Endothelial cell of umbilical vein (primary cell): ENCODE data around the gene ERBB2. TPM values are rescaled to one million over a fixed set of nuclear protein-coding genes. Genes with fewer than 3 reads are reported as not detected.

Source experiments
- BruUV-seq: library from RNA; stranded (reverse); fragments of 400-500 nt; replicated peaks from 2 replicates; lab custom pipeline; 2021; lab: Mats Ljungman, UMichigan
- CTCF ChIA-PET: fragments of 300-600, 350-600 bp; sonication (Branson Sonifier 250); formaldehyde crosslinking; loops from one replicate; lab custom pipeline; 2021; ENCODE audit warnings: antibody characterized with exemption, inconsistent platforms; lab: Charles Lee
- POLR2A ChIA-PET: fragments of 300-600, 350-600 bp; sonication (Branson Sonifier 250); formaldehyde crosslinking; loops from one replicate; lab custom pipeline; 2021; ENCODE audit warnings: antibody characterized with exemption, inconsistent platforms; lab: Charles Lee
- DNase-seq: peaks from one replicate; pipeline ENCODE4 v3.0.0-alpha.2; 2011; ENCODE audit warnings: low read depth, low spot score
- FAIRE-seq: peaks from 2 replicates; lab custom pipeline; 2011; peaks lifted over from hg19 to GRCh38; lab: Jason Lieb, UNC
- H2AFZ ChIP-seq: 2 replicates; pipeline ENCODE4 v1.6.0; 2012; ENCODE audit warnings: low read depth, low read length, control low read depth, inconsistent platforms
- H3K27ac ChIP-seq: 2 replicates; pipeline ENCODE4 v1.5.1; 2011; ENCODE audit warnings: low read depth, mild to moderate bottlenecking, control low read depth, low read length, moderate library complexity; ENCODE audit not compliant: insufficient read depth
- H3K27me3 ChIP-seq, 2 experiments: 2 replicates each; pipeline versions ENCODE4 v1.6.0 to v1.6.1; 2011; ENCODE audit warnings: low read length in 2 of 2, mixed read lengths in 1 of 2; ENCODE audit not compliant: control insufficient read depth in 2 of 2, insufficient read depth in 2 of 2
- H3K36me3 ChIP-seq, 2 experiments: 2 replicates in 1 of 2; 3 replicates in 1 of 2; pipeline ENCODE4 v1.5.1; 2011; ENCODE audit warnings: low read length in 2 of 2, mild to moderate bottlenecking in 1 of 2, moderate library complexity in 1 of 2; ENCODE audit not compliant: control insufficient read depth in 2 of 2, insufficient read depth in 2 of 2; ENCODE audit errors: extremely low read depth in 1 of 2
- H3K4me1 ChIP-seq: 3 replicates; pipeline ENCODE4 v1.5.1; 2011; ENCODE audit warnings: mild to moderate bottlenecking, low read length; ENCODE audit not compliant: control insufficient read depth, insufficient read depth; ENCODE audit errors: extremely low read depth
- H3K4me2 ChIP-seq: 2 replicates; pipeline ENCODE4 v1.6.1; 2011; ENCODE audit warnings: low read length, control low read depth, mixed read lengths; ENCODE audit not compliant: insufficient read depth
- H3K4me3 ChIP-seq, 3 experiments: fragments of 200-600 bp in 1 of 3; sonication (generic), shearing (Covaris generic) in 1 of 3; replicated peaks in 1 of 3; 2 replicates each; pipeline ENCODE4 v1.5.1; 2011 to 2016; ENCODE audit warnings: control low read depth in 3 of 3, low read length in 3 of 3, mild to moderate bottlenecking in 2 of 3, inconsistent platforms in 1 of 3, low read depth in 1 of 3, moderate library complexity in 1 of 3; ENCODE audit not compliant: insufficient read depth in 1 of 3
- H3K79me2 ChIP-seq: 2 replicates; pipeline ENCODE4 v1.6.0; 2012; ENCODE audit warnings: low read length, inconsistent platforms; ENCODE audit not compliant: control insufficient read depth, insufficient read depth
- H3K9ac ChIP-seq: replicated peaks from 2 replicates; pipeline ENCODE3; 2011; ENCODE audit warnings: low read length, control low read depth; ENCODE audit not compliant: insufficient read depth; ENCODE audit errors: extremely low read depth
- H3K9me1 ChIP-seq: replicated peaks from 3 replicates; pipeline ENCODE4 v1.6.0; 2011; ENCODE audit warnings: mild to moderate bottlenecking, low read length; ENCODE audit not compliant: control insufficient read depth, insufficient read depth; ENCODE audit errors: extremely low read depth
- H3K9me3 ChIP-seq: replicated peaks from 2 replicates; pipeline ENCODE4 v1.5.1; 2012; ENCODE audit warnings: low read length, inconsistent platforms; ENCODE audit not compliant: control insufficient read depth, insufficient read depth
- H4K20me1 ChIP-seq: replicated peaks from 2 replicates; pipeline ENCODE3; 2011; ENCODE audit warnings: mild to moderate bottlenecking, low read length; ENCODE audit not compliant: control insufficient read depth, insufficient read depth; ENCODE audit errors: extremely low read depth
- EZH2 ChIP-seq: IDR thresholded peaks from 2 replicates; pipeline ENCODE4 v1.6.1; 2012; ENCODE audit warnings: borderline replicate concordance, low read depth, mild to moderate bottlenecking, moderate library complexity, low read length, inconsistent platforms; ENCODE audit not compliant: severe bottlenecking
- FOS ChIP-seq: IDR thresholded peaks from 2 replicates; pipeline ENCODE4 v1.6.1; 2011; ENCODE audit warnings: mild to moderate bottlenecking, low read length, moderate library complexity, borderline replicate concordance; ENCODE audit not compliant: insufficient read depth
- GATA2 ChIP-seq: IDR thresholded peaks from 2 replicates; pipeline ENCODE4 v1.7.0; 2011; ENCODE audit warnings: low read depth, mild to moderate bottlenecking, moderate library complexity, mixed read lengths, low read length; ENCODE audit not compliant: insufficient read length, insufficient read depth
- JUN ChIP-seq: IDR thresholded peaks from 2 replicates; pipeline ENCODE4 v1.6.1; 2011; ENCODE audit warnings: borderline replicate concordance, low read depth; ENCODE audit not compliant: insufficient read length, insufficient read depth
- MAX ChIP-seq: IDR thresholded peaks from 2 replicates; pipeline ENCODE4 v1.6.1; 2011; ENCODE audit not compliant: insufficient read depth, insufficient read length
- MYC ChIP-seq: IDR thresholded peaks from one replicate; pipeline ENCODE4 v1.6.1; 2011; ENCODE audit warnings: mild to moderate bottlenecking, low read depth, low read length
- POLR2A ChIP-seq: IDR thresholded peaks from 2 replicates; pipeline ENCODE4 v1.6.1; 2012; ENCODE audit warnings: low read depth, mild to moderate bottlenecking, control low read depth, low read length
- POLR2AphosphoS5 ChIP-seq: IDR thresholded peaks from 2 replicates; pipeline ENCODE4 v1.6.1; 2012; ENCODE audit warnings: low read depth, mild to moderate bottlenecking, control low read depth, low read length, moderate library complexity; ENCODE audit not compliant: insufficient read depth
- dilution Hi-C: fragments of 300-500 bp; cut with MboI; formaldehyde crosslinking; loops from one replicate; pipeline ENCODE4 v1.15.0; 2019; ENCODE audit warnings: low sequenced_read_pairs; ENCODE audit not compliant: extremely low pct_ligation_motif_present
- intact Hi-C: fragments of 100-400 bp; cut with micrococcal nuclease; formaldehyde crosslinking; loops from one replicate; pipeline ENCODE4 v1.10.0; 2022
- polyA plus RNA-seq, 4 experiments: library from polyadenylated mRNA; depleted of rRNA in 3 of 4; stranded (reverse) in 3 of 4; unstranded in 1 of 4; fragments of >200 nt; gene quantifications; 2 replicates each; pipeline versions ENCODE4 v1.2.1 to v1.2.3, GENCODE V29; 2011 to 2012; ENCODE audit warnings: missing spikeins in 1 of 4
- total RNA-seq: library from RNA; stranded (reverse); gene quantifications from 2 replicates; pipeline ENCODE4 v1.2.3, GENCODE V29; 2021
- TF ChIP-seq, protein P1 (sequence below), 2 donors: IDR thresholded peaks; 1 replicate in 1 of 2; 2 replicates in 1 of 2; pipeline ENCODE4 v1.5.1; 2011; ENCODE audit warnings: low read length in 2 of 2, mild to moderate bottlenecking in 2 of 2, moderate library complexity in 2 of 2, control low read depth in 1 of 2, inconsistent platforms in 1 of 2, low read depth in 1 of 2; ENCODE audit not compliant: insufficient read depth in 1 of 2; ENCODE audit errors: extremely low read depth in 1 of 2

Gene ERBB2
- total and polyA plus RNA-seq, 2 donors (not counting 3 experiments of a cell fraction or from before 2014, with no cell fraction given) = 20.6 to 32.9 TPM

GRCh38 chr17:39658346-39658745 is 41.5 kb upstream of the ERBB2 start:
- H3K9ac ChIP-seq = no peak overlapping the region
- H2AFZ ChIP-seq = no peak overlapping the region
- CTCF ChIA-PET = interaction anchor here (1.1 kb wide), 1 partner anchor 35 kb away, joined by 3 read pairs; no protein-coding TSS in a partner anchor
- POLR2A ChIA-PET = no interaction called here
- intact Hi-C loops (no loop called here), dilution Hi-C loops (no loop called here)
- no peaks in the 10 kb centered on the region for H3K9me1 ChIP-seq
- H3K27ac ChIP-seq = no peak overlapping the region
- peaks cover 16% of the 10 kb centered on the region for H3K4me1 ChIP-seq
- BruUV-seq = no TSS peak
- H3K4me2 ChIP-seq = no peak overlapping the region
- DNase-seq (no peak), FAIRE-seq (no peak)
- TF ChIP-seq, protein P1, sequence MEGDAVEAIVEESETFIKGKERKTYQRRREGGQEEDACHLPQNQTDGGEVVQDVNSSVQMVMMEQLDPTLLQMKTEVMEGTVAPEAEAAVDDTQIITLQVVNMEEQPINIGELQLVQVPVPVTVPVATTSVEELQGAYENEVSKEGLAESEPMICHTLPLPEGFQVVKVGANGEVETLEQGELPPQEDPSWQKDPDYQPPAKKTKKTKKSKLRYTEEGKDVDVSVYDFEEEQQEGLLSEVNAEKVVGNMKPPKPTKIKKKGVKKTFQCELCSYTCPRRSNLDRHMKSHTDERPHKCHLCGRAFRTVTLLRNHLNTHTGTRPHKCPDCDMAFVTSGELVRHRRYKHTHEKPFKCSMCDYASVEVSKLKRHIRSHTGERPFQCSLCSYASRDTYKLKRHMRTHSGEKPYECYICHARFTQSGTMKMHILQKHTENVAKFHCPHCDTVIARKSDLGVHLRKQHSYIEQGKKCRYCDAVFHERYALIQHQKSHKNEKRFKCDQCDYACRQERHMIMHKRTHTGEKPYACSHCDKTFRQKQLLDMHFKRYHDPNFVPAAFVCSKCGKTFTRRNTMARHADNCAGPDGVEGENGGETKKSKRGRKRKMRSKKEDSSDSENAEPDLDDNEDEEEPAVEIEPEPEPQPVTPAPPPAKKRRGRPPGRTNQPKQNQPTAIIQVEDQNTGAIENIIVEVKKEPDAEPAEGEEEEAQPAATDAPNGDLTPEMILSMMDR (IDR thresholded peaks at IDR 0.05; ENCODE audit: extremely low read depth in 1 of 2, insufficient read depth in 1 of 2, low read depth in 1 of 2, low read length in 2 of 2) = no peak
- TF ChIP-seq GATA2 (no peak), EZH2 (no peak), POLR2A (no peak), JUN (no peak), MYC (no peak), MAX (no peak), FOS (no peak), POLR2AphosphoS5 (no peak)
- H3K79me2 ChIP-seq = no peaks in the 10 kb centered on the region
- peaks cover 0 to 2% of the 10 kb centered on the region in 2 experiments for H3K36me3 ChIP-seq
- no peaks in the 10 kb centered on the region for H3K27me3 ChIP-seq
- no peaks in the 10 kb centered on the region for H4K20me1 ChIP-seq
- H3K4me3 ChIP-seq = no peak overlapping the region
- H3K9me3 ChIP-seq = no peaks in the 10 kb centered on the region
